SU-DHL-6 (cell line): ENCODE results near the gene RGS17.

Source experiments
- CTCF ChIP-seq: fragments of 200-600 bp; sonication (generic); IDR thresholded peaks from one replicate; pipeline ENCODE4 v1.5.1; 2017; ENCODE audit warnings: antibody characterized with exemption, mild to moderate bottlenecking, low read length, moderate library complexity; ENCODE audit not compliant: insufficient read depth, poor library complexity, severe bottlenecking
- EZH2phosphoT487 ChIP-seq: fragments of 200-600 bp; sonication (generic), shearing (Covaris generic); conservative IDR thresholded peaks from 2 replicates; pipeline ENCODE4 v1.6.1; 2018; ENCODE audit warnings: mild to moderate bottlenecking, antibody characterized with exemption, low read length, moderate library complexity, mixed read lengths

DNA sequence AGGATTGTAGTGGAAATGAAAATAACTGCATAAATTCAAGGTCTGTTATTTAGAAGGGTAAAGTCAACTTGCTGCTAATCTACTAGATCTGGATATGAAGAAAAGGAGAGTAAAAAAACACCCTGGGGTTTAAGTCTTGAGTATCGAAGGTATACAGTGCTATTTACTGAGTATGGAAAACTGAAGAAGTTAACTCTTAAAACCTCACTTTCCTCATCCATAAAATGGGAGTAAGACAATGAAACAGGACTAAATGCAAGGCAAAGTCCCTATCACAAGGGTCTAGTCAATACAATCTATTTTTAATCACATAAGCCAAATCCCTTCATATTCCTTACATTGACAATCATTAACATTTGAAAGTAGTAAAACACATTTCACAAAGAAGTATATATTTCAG is 150.4 kb downstream of the RGS17 start:
- no peak for TF ChIP-seq CTCF
- TF ChIP-seq EZH2phosphoT487 = no peak
